SK-N-SH (cell line): ENCODE data around the gene TRIM46. TPM values are rescaled to one million over a fixed set of nuclear protein-coding genes. Genes with fewer than 3 reads are reported as not detected.

Experiments used
- CTCF ChIA-PET: fragments of 300-600, 350-600 bp; formaldehyde crosslinking; extraction: SDS; loops from one replicate; lab custom pipeline; 2021; lab: Yijun Ruan, JAX
- POLR2A ChIA-PET: fragments of 350-600 bp; sonication (Branson Sonifier 250); formaldehyde crosslinking; extraction: SDS; loops from one replicate; lab custom pipeline; 2020; ENCODE audit warnings: antibody characterized with exemption, inconsistent platforms; lab: Yijun Ruan, JAX
- DNase-seq: peaks from one replicate; pipeline ENCODE4 v3.0.0; 2012
- H2AFZ ChIP-seq: fragments of 200-600 bp; sonication (generic); 2 replicates; pipeline ENCODE4 v1.8.1; 2016; ENCODE audit warnings: antibody characterized with exemption, mild to moderate bottlenecking, low read depth
- H3F3A ChIP-seq: fragments of 200-600 bp; sonication (generic); replicated peaks from 2 replicates; pipeline ENCODE3; 2016; ENCODE audit warnings: antibody characterized with exemption, mild to moderate bottlenecking; ENCODE audit not compliant: insufficient read depth
- H3K27ac ChIP-seq, 2 experiments: fragments of 200-500 bp in 1 of 2; fragments of 200-600 bp in 1 of 2; sonication (Bioruptor generic) in 1 of 2; sonication (generic), shearing (Covaris generic) in 1 of 2; 2 replicates each; pipeline versions ENCODE4 v1.5.1 to v1.6.1; 2014 to 2016; ENCODE audit warnings: low read depth in 2 of 2, inconsistent platforms in 1 of 2, low read length in 1 of 2, mild to moderate bottlenecking in 1 of 2, mixed read lengths in 1 of 2
- H3K27me3 ChIP-seq: fragments of 200-600 bp; sonication (generic), shearing (Covaris generic); 2 replicates; pipeline ENCODE4 v1.6.1; 2016; ENCODE audit warnings: mixed run types; ENCODE audit not compliant: insufficient read depth
- H3K36me3 ChIP-seq, 2 experiments: fragments of 200-500 bp in 1 of 2; fragments of 200-600 bp in 1 of 2; sonication (Bioruptor generic) in 1 of 2; sonication (generic) in 1 of 2; replicated peaks in 1 of 2; 2 replicates each; pipeline versions ENCODE3 to v1.5.1; 2014 to 2016; ENCODE audit warnings: low read length in 1 of 2, mild to moderate bottlenecking in 1 of 2; ENCODE audit not compliant: insufficient read depth in 2 of 2, control insufficient read depth in 1 of 2
- H3K4me1 ChIP-seq, 2 experiments: fragments of 200-500 bp in 1 of 2; fragments of 200-600 bp in 1 of 2; sonication (Bioruptor generic) in 1 of 2; sonication (generic), shearing (Covaris generic) in 1 of 2; 2 replicates each; pipeline versions ENCODE4 v1.5.1 to v1.6.1; 2014 to 2016; ENCODE audit warnings: low read depth in 1 of 2, low read length in 1 of 2, mixed run types in 1 of 2; ENCODE audit not compliant: insufficient read depth in 2 of 2, control insufficient read depth in 1 of 2
- H3K4me2 ChIP-seq: fragments of 200-600 bp; sonication (generic), shearing (Covaris generic); 2 replicates; pipeline ENCODE4 v1.6.1; 2017; ENCODE audit warnings: mixed run types
- H3K4me3 ChIP-seq, 2 experiments: fragments of 200-500 bp in 1 of 2; fragments of 200-600 bp in 1 of 2; sonication (Bioruptor generic) in 1 of 2; sonication (generic), shearing (Covaris generic) in 1 of 2; 2 replicates each; pipeline versions ENCODE4 v1.5.1 to v1.8.1; 2014 to 2016; ENCODE audit warnings: low read depth in 2 of 2, inconsistent platforms in 1 of 2, low read length in 1 of 2, mild to moderate bottlenecking in 1 of 2, mixed read lengths in 1 of 2, moderate library complexity in 1 of 2
- H3K79me2 ChIP-seq: fragments of 200-600 bp; sonication (generic); 2 replicates; pipeline ENCODE4 v1.8.1; 2017; ENCODE audit warnings: mild to moderate bottlenecking; ENCODE audit not compliant: insufficient read depth
- H3K9ac ChIP-seq: fragments of 200-600 bp; sonication (generic); 2 replicates; pipeline ENCODE4 v1.6.1; 2017; ENCODE audit warnings: mixed run types
- H3K9me2 ChIP-seq: fragments of 200-600 bp; sonication (generic); 2 replicates; pipeline ENCODE4 v1.6.1; 2017; ENCODE audit warnings: mixed run types
- H3K9me3 ChIP-seq: fragments of 200-600 bp; sonication (generic); 2 replicates; pipeline ENCODE4 v1.6.1; 2017; ENCODE audit warnings: mixed run types, mild to moderate bottlenecking, moderate library complexity
- H4K20me1 ChIP-seq: fragments of 200-600 bp; sonication (generic); 2 replicates; pipeline ENCODE4 v1.6.1; 2017; ENCODE audit warnings: mild to moderate bottlenecking, mixed run types; ENCODE audit not compliant: insufficient read depth
- CHD2 ChIP-seq: fragments of 150-350 bp; IDR thresholded peaks from 2 replicates; pipeline ENCODE4 v1.6.1; 2018; ENCODE audit warnings: low read length; ENCODE audit not compliant: partially characterized antibody
- CTCF ChIP-seq: fragments of 200-600 bp; sonication (generic); IDR thresholded peaks from 2 replicates; pipeline ENCODE4 v1.6.1; 2017; ENCODE audit warnings: antibody characterized with exemption, mild to moderate bottlenecking, moderate library complexity
- ELF1 ChIP-seq: IDR thresholded peaks from 2 replicates; pipeline ENCODE4 v1.4.0; 2012
- EP300 ChIP-seq, 2 experiments: IDR thresholded peaks; 2 replicates each; pipeline versions ENCODE4 v1.4.0 to v1.6.1; 2012; ENCODE audit warnings: borderline replicate concordance in 1 of 2, low read depth in 1 of 2, low read length in 1 of 2
- GABPA ChIP-seq: IDR thresholded peaks from 2 replicates; pipeline ENCODE4 v1.4.0; 2012; ENCODE audit warnings: low read depth, mild to moderate bottlenecking
- MAX ChIP-seq: IDR thresholded peaks from 2 replicates; pipeline ENCODE4 v1.4.0; 2012; ENCODE audit warnings: low read depth
- MXI1 ChIP-seq: IDR thresholded peaks from 2 replicates; pipeline ENCODE4 v1.6.1; 2012; ENCODE audit warnings: mild to moderate bottlenecking, low read depth, low read length, improper control_type of control experiment
- NRF1 ChIP-seq: IDR thresholded peaks from 2 replicates; pipeline ENCODE4 v1.6.1; 2012; ENCODE audit warnings: low read depth, mild to moderate bottlenecking, low read length
- POLR2AphosphoS5 ChIP-seq: IDR thresholded peaks from 2 replicates; pipeline ENCODE4 v1.6.1; 2012; ENCODE audit warnings: low read depth, low read length
- RAD21 ChIP-seq: IDR thresholded peaks from 2 replicates; pipeline ENCODE4 v1.6.1; 2012; ENCODE audit warnings: mild to moderate bottlenecking, low read length
- RCOR1 ChIP-seq: fragments of 150-350 bp; IDR thresholded peaks from 2 replicates; pipeline ENCODE4 v1.6.1; 2017; ENCODE audit warnings: antibody characterized with exemption, low read length
- REST ChIP-seq: IDR thresholded peaks from 2 replicates; pipeline ENCODE4 v1.6.1; 2012; ENCODE audit warnings: mild to moderate bottlenecking, low read depth, low read length, moderate library complexity
- RXRA ChIP-seq: IDR thresholded peaks from 2 replicates; pipeline ENCODE4 v1.4.0; 2012; ENCODE audit warnings: low read depth, mild to moderate bottlenecking, borderline replicate concordance
- TAF1 ChIP-seq: IDR thresholded peaks from 2 replicates; pipeline ENCODE4 v1.6.1; 2012; ENCODE audit warnings: low read depth, mild to moderate bottlenecking, low read length, moderate library complexity, borderline replicate concordance
- WGBS: methylation state at CpG from one replicate; pipeline ENCODE4 v1.1.6; 2017; ENCODE audit warnings: low lambda C conversion rate; 5-methylcytosine and 5-hydroxymethylcytosine counted together
- polyA plus RNA-seq, 3 experiments: library from polyadenylated mRNA; depleted of rRNA; stranded (reverse); fragments of >200 nt; gene quantifications; 2 replicates each; pipeline ENCODE4 v1.2.3, GENCODE V29; 2012
- TF ChIP-seq, protein P1 (sequence below): IDR thresholded peaks from 2 replicates; pipeline ENCODE4 v1.4.0; 2012; ENCODE audit warnings: low read depth, borderline replicate concordance

Gene TRIM46
- polyA plus RNA-seq, 1 of the 3 experiments (the other 2 are of a cell fraction): 12.7 TPM

DNA sequence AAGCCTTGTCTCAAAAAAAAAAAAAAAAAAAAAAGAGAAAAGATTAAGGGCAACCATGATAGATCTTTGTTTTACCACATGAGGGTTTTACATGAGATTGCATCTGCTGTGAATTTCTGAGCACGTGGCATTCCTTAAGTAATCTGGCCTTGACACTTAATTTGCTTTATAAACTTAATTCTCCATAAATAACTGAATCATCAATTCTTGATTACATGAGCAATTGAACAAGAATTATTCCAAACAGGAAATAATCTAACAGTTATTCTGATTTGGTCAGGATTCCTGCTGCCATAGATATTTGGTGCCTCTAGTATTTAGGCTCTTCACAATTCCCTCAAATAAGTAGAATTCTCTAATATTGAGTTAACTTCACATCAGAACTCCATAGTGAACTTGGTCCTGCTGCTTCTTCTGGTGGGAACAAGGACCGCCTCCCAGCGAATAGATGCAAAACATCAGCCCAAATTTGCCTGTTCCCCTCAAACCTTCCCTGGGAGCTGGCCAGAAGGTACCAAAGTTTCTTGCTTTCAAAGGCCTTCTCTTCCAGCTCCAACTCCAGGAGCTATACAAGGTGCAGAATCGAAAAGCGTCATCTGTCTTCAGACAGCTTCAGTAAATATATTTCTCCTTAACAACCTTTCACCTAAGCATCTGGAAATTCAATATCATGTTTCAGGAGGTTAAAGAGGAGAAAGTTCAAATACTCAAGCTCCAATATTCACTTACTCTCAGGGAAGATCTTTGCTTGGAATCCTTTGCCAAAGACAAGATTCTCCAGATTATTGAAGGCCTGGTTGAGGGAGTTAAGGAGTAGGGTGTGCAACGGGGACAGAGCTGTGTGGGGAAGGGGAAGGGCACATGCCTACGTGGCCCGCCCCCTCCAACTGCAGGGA is 1.6 kb upstream of the TRIM46 start:
- peaks cover 0 to 38% of the 10 kb centered on the region in 2 experiments; a peak in 3 of 4 replicates for H3K4me1 ChIP-seq
- peaks cover 51% of the 10 kb centered on the region for H3F3A ChIP-seq
- peak overlapping the region; percentile 75 to 93 for H3K4me3 ChIP-seq
- no peaks in the 10 kb centered on the region for H3K9me3 ChIP-seq
- peak overlapping the region; percentile 94 for H3K4me2 ChIP-seq
- no peak for DNase-seq
- H3K9me2 ChIP-seq: no peaks in the 10 kb centered on the region
- POLR2A ChIA-PET: interaction anchor here (0.7 to 1.6 kb wide), 5 partner anchors 22 to 121 kb away, joined by 3 to 12 read pairs (median 5); partner anchors contain the start of genes ADAM15 and CLK2
- no peaks in the 10 kb centered on the region for H4K20me1 ChIP-seq
- no peak for TF ChIP-seq EP300 (IDR thresholded peaks at IDR 0.05; ENCODE audit: borderline replicate concordance in 1 of 2, low read depth in 1 of 2, low read length in 1 of 2)
- TF ChIP-seq MAX: 0 out of 2 replicates have a peak, but pooled peaks have one; percentile 32
- TF ChIP-seq, all 33 proteins: peak for 1
- H3K36me3 ChIP-seq: peaks cover 19 to 23% of the 10 kb centered on the region in 2 experiments
- no peaks in the 10 kb centered on the region for H3K27me3 ChIP-seq
- CTCF ChIA-PET: interaction anchor here (0.7 to 14.8 kb wide), 30 partner anchors 7 to 403 kb away, joined by 3 to 496 read pairs (median 5); partner anchors contain the start of genes EFNA1, MTX1, SCAMP3 and THBS3
- 36% methylated on average over 8 of the region's 8 CpGs for WGBS
- H3K9ac ChIP-seq: peak overlapping the region; percentile 96
- peak overlapping the region; percentile 92; a peak in 3 of 4 replicates for H3K27ac ChIP-seq
- H3K79me2 ChIP-seq: peaks cover 41% of the 10 kb centered on the region
- H2AFZ ChIP-seq: peak overlapping the region; percentile 80

GRCh38 chr1:155172732-155173477 is 744 bp upstream of the TRIM46 start, which contains the start of gene KRTCAP2:
Gene KRTCAP2 (minus strand): TSS chr1:155173304. CDS start chr1:155173224, 80 bp downstream.
- Histone ChIP-seq H3K36me3 (peaks cover 19 to 32% of the 10 kb centered on the region in 2 experiments), H3K4me2 (peak within 1 kb of the TSS; percentile 94), H3K9ac (peak within 1 kb of the TSS; percentile 96), H3K4me1 (peaks cover 0 to 33% of the 10 kb centered on the region in 2 experiments; a peak in 3 of 4 replicates), H3K4me3 (peak within 1 kb of the TSS; percentile 75 to 93), H3K9me3 (no peaks in the 10 kb centered on the region), H3F3A (peaks cover 48% of the 10 kb centered on the region), H3K27me3 (no peaks in the 10 kb centered on the region), H3K79me2 (peaks cover 41% of the 10 kb centered on the region), H2AFZ (peak within 1 kb of the TSS; percentile 80), H3K27ac (peak within 1 kb of the TSS; percentile 92), H3K9me2 (no peaks in the 10 kb centered on the region), H4K20me1 (no peaks in the 10 kb centered on the region)
- ChIA-PET POLR2A (interaction anchor here (0.7 to 1.6 kb wide), 8 partner anchors 21 to 122 kb away, joined by 3 to 12 read pairs (median 4); partner anchors contain the start of genes ADAM15, CLK2, DPM3 and SLC50A1), CTCF (interaction anchor here (0.6 to 14.8 kb wide), 45 partner anchors 8 to 585 kb away, joined by 3 to 496 read pairs (median 4); partner anchors contain the start of genes ADAM15, DPM3, EFNA1 and ENTREP3)
- peak; percentile 94 for DNase-seq
- 2% methylated on average over 12 of the region's 57 CpGs for WGBS
- peak; percentile 95 for TF ChIP-seq NRF1
- peak; percentile 34; the same call in 1 of the 2 replicates for TF ChIP-seq RCOR1
- TF ChIP-seq ELF1: peak; percentile 69
- TF ChIP-seq, protein P1, sequence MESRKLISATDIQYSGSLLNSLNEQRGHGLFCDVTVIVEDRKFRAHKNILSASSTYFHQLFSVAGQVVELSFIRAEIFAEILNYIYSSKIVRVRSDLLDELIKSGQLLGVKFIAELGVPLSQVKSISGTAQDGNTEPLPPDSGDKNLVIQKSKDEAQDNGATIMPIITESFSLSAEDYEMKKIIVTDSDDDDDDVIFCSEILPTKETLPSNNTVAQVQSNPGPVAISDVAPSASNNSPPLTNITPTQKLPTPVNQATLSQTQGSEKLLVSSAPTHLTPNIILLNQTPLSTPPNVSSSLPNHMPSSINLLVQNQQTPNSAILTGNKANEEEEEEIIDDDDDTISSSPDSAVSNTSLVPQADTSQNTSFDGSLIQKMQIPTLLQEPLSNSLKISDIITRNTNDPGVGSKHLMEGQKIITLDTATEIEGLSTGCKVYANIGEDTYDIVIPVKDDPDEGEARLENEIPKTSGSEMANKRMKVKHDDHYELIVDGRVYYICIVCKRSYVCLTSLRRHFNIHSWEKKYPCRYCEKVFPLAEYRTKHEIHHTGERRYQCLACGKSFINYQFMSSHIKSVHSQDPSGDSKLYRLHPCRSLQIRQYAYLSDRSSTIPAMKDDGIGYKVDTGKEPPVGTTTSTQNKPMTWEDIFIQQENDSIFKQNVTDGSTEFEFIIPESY: peak; percentile 70; the same call in 1 of the 2 replicates
- peak; percentile 80 for TF ChIP-seq TAF1
- peak; percentile 89 for TF ChIP-seq CHD2
- TF ChIP-seq RXRA: no peak
- TF ChIP-seq RAD21: no peak
- no peak for TF ChIP-seq REST
- peak; percentile 49; the same call in 1 of the 2 replicates for TF ChIP-seq MXI1
- peak; percentile 94 for TF ChIP-seq POLR2AphosphoS5
- peak; percentile 91 for TF ChIP-seq CTCF
- peak; percentile 70 for TF ChIP-seq GABPA
